ENCODE results near the gene MINK1. TPM values are rescaled to one million over a fixed set of nuclear protein-coding genes. Genes with fewer than 3 reads are reported as not detected.
"Not testable (repeated sequence)": the region's sequence is repeated elsewhere in the genome, so short reads cannot be mapped to it uniquely, and the experiment has no call there.

MINK1 gene
- polyA plus RNA-seq, 4 donors: 49.3 to 75.6 (median 59.3) TPM

DNA sequence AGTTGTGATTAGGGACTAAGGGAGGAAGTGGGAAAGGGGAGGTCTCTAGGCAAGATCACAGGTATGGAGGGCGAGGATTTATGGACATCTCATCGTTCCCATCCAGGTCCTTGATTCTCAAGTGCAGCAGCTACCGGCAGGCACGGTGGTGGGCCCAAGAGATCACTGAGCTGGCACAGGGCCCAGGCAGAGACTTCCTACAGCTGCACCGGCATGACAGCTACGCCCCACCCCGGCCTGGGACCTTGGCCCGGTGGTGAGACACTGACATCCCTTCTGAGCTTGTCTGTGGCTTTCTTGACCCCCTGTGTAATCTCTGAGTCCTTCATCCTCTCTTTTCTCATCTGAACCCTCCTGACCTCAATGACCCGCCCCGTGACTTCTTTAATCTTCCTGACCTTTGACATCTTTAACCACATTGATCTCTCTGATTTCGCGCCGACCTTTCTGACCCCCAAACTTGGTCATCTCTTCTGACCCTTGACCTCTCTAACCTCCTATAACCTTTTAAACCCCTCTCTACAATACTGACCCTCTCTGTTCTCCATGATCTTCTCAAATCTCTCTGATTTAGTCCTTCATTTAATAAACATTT lies 22.3 kb upstream of the MINK1 start:
- no peak for DNase-seq (ENCODE audit: low read depth in 4 of 4, low spot score in 3 of 4)

DNA sequence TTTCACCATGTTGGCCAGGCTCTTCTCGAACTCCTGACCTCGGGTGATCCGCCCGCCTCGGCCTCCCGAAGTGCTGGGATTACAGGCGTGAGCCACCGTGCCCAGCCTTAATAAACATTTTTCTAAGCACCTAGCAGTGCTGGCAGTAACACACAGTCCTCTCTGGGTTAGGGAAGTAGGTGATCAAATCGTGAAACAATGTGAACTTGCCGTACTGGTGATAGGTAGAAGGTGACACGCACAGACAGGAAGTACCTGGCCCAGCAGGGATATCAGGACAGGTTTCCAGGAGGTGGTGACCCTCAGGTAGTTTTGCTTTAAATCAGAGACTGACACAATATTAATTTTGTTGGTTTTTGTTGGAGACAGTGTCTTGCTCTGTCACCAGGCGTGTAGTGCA lies 21.7 kb upstream of the MINK1 start:
- no peak for DNase-seq (ENCODE audit: low read depth in 4 of 4, low spot score in 3 of 4)

DNA sequence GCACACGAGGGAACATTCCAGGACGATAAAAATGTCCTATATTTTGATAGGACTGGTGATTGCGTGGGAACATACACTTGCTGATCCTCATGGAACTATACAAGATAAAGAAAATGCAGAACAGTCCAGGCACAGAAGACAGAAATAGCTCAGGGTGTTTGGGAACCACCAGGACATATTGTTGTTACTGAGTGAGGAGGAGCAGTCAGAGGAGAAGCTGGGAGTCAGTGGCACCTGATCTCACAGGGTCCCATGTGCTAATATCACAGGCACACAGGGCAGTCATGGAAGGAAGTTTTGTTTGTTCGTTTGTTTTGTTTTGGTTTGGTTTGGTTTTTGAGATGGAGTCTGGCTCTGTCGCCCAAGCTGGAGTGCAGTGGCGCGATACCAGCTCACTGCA lies 20.4 kb upstream of the MINK1 start:
- no peak for DNase-seq (ENCODE audit: low read depth in 4 of 4, low spot score in 3 of 4)

DNA sequence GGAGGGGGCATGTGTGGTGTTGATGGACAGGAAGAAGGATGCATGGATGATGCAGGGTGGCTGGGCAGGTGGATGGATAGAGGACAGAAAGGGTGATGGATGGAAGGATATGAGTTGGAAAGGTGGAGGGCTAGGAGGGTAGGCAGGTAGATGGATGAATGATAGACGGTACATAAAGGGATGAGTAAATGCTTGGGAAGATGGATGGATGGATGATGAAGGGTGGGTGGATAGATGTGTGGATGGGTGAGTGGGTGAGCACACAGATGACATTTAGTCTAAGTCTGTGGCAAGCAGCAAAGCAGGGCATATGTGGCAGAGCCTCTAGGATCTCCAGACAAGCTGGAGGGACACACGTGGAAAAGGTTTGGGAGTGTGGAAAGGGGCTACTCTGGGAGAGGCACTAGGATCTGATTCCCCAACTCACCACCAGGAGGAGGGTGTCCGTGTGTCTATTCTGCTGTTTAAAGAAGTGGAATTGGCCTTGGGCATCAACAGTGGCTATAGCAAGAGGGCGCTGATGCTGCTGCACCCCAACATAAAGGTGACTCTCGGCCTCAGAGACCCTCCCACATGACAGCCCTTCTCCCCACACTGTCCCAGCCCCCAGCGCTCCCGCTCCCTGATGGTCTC lies 18.0 kb upstream of the MINK1 start:
- no peak for DNase-seq (ENCODE audit: low read depth in 4 of 4, low spot score in 3 of 4)

DNA sequence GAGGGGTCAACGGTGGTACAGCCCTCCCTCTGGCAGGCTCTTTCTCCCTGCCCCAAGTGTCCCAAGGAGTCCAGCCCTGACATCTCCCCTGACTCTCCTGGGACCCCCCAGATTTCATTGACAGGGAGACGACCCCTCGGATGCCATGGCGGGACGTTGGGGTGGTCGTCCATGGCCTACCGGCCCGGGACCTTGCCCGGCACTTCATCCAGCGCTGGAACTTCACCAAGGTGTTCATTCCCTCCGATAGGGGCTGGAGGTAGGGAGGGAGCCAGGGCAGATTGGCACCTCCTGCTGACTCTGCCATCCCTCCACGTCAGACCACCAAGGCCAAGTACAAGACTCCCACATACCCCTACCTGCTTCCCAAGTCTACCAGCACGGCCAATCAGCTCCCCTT lies 16.3 kb upstream of the MINK1 start:
- DNase-seq (ENCODE audit: low read depth in 4 of 4, low spot score in 3 of 4): no peak

DNA sequence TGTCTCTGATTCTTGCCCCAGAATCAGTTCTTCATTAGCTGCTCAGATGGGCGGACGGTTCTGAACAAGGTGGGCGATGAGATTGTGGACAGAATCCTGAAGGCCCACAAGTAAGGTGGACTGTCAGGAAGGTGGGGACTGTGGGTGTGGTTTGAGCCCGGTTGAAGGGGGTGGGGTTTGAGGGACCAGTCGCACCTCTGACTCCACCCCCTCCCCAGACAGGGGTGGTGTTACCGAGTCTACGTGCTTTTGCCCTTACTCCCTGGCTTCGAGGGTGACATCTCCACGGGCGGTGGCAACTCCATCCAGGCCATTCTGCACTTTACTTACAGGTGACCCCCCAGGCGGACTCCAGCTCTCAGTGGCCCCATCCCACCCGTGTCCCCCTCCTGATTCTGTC lies 14.9 kb upstream of the MINK1 start:
- DNase-seq (ENCODE audit: low read depth in 4 of 4, low spot score in 3 of 4): no peak

DNA sequence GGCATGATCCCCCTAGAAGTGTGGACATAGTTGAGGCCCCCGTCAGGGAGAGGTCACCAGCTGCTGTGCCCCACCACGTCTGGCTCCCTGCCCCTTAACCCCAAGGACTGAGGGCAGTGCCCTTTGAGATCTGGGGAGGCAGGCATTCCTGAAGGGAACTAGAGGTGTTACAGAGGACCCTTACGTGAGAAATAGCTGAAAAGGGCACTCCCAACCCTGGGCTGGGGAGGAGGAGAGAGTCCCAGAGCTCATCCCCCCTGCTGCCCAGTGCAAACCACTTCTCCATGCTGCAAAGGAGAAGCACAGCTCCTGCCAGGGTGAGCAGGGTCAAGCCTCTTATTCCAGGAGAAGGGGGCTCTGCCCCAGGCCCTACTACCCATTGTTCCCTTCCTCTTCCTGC lies 10.3 kb upstream of the MINK1 start:
- no peak for DNase-seq (ENCODE audit: low read depth in 4 of 4, low spot score in 3 of 4)

DNA sequence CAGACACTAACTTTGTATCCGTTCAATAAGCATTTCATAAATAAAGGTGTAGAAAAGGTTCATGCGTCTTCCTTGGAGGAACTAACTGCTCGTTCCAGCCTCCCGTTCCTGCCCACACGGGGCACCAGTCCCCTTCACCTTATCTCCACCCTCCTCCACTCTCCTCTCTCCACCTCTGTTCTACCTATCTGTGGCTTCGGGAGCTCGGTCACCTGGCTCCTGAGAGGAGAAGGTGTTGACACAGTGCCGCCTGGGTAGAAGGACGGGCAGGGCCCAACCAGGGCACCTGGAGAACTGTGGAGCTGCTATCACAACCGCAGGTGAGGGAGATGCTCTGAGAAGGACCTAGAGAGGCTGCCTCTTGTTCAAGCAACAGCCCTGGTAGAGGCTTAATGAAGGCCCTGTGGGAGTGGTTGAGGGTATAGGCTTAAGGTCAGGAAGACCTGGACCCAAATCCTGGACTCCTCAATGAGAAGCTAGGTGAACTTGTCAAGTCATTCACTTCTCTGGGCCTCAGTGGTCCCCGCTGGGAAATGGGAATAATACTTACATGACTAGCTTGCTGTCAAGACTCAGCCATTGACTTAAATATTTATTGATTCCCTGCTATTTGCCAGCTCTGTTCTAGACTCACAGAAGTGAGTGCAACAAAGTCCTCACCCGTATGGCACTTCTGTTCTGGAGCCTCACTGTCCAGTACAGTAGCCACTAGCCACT lies 9.6 kb upstream of the MINK1 start:
- DNase-seq (ENCODE audit: low read depth in 4 of 4, low spot score in 3 of 4): no peak

DNA sequence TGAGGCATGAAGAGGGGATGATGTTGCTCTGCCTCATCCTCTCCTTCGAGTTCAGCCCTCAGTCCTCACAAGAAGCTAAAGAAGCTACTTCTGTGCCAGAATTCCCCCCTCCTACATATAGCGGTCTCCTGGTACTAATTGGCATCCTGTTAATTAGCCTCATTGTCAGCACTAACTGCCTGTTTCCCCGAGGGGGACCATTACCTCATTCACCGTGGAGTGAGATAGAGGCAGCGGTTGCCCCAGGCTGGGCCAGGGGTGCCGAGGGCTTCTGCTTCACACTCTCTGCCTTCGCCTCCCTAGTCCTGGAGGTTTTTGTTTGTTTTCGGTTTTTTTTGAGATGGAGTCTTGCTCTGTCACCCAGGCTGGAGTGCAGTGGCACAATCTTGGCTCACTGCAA lies 5.7 kb upstream of the MINK1 start:
- no peak for DNase-seq (ENCODE audit: low read depth in 4 of 4, low spot score in 3 of 4)

DNA sequence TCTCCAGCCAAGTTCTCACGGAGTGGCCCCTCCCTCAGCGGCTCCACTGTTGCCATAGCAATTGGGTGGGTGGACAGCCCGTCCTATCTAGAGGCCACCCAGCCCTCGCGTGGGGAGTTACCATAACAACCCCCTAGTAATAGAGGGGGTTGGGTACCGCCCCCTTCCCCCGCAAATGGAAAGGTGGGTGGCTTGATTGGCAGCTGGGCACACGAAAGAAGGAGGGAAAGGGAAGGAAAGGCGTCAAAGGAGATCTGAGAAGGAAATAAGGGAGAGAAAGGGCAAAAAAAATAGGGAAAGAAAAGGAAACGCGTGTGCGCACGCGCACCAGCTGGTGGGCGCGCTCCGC lies 337 bp upstream of the MINK1 start:
- not testable (repeated sequence) for DNase-seq (ENCODE audit: low read depth in 4 of 4, low spot score in 3 of 4)

DNA sequence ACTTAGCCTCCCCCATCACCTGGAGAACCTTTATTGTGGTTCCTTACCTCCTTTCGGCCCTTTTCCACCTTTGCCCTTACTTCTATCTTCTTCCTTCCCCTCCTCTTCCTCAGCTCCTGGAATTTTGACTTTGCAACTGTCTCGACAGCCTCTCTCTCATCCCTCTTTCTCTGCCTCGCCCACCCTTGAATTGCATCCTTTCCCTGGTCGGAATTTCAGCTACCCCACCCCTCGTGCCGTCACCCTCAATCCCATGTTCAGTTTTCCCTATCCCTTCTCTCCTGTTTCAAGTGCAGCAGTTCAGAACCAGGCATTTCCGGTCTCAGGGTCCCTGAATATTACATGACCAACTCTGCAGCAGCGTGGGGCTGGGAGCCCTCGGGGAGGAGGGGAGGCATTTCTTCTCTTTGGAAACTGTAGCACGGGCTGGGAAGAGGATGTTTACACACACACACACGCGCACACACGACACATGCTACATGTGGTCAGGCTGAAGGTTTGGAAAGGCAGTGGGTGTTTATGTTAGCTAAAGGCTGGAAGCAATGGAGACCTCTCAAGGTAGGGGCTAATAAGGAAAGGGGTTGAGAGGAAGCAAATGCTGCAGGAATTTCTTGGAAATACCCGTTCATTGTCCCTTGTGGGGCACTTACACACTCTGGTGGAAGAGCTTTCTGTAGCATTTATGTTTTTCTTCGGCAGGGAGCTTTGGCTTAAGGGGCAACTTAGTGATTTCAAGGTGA lies 971 bp downstream of the MINK1 start:
- DNase-seq (ENCODE audit: low read depth in 4 of 4, low spot score in 3 of 4): peak; percentile 44 to 68 (median 46)

DNA sequence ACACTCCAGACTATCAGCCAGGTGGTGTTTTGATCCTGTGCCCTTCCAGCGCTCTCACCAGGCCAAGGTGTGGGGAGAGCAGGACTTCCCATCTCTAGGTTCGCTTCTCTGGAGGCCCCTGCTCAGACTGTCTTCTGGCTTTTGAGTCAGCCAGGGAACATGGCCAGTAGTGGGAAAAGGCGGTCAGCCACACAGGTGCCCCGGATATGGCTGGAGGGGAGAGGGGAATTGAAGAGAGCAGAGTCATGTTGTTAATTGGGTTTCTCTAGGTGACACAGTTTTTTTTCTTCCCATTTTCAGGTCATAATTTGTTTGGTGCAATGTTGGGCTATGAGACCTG lies 1.5 kb downstream of the MINK1 start:
- DNase-seq (ENCODE audit: low read depth in 4 of 4, low spot score in 3 of 4): no peak

DNA sequence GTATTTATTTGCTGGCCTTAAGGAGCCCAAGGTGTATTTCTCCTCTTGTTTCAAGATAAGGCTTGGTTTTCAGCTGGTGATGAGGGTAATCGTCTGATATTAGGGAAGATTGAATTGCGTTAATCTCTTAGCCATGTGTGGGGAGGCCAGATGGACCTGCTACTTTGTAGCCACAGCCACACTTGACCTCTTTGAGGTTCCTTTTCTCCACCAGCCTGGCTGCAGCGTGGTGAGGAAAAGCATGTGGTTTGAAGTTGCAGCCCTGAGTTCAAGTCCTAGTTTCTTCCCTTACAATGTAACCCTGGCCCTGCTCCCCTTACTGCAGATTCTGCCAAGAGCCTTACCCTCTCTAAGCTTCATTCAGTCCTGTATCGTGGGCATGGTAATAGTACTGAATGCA lies 3.1 kb downstream of the MINK1 start:
- no peak for DNase-seq (ENCODE audit: low read depth in 4 of 4, low spot score in 3 of 4)

DNA sequence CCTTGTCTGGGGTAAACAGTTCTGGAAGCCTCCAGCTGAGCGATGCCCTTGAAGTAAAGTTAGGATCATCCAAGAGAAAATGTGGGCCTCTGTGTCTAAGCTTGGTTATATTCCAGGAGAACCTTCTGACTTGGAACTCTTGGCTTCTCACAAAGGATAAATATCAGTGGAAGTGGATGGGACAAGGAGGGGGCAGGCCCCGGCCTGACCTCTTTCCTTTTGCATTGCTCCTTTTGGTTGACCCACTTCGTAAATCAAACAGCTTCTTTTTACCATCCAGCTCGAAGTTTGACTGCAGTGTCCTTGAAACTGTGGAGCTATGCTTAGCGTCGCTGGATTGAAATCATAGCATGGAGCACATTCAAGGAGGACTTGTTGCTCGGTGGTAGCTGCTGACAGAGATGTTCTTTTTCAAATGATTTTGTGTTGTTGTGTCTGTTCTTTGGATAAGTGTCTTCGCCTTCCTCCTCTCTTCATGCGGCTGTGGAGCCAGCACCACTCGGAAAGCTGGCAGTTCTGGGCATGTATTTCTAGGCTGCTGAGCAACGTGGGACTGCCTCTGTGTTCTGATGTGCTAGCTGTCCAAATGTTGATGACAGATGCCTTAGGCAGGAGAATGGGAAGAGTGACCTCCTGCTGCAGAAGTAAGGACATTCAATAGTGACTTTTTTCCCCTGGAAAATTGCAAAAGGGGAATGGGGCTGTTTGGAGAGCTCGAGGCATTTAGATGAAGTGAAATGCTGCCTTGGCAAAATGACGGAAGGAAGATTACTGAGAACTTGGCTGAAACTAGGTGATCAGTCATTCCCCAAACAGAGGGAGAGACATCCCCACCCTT lies 4.5 kb downstream of the MINK1 start:
- DNase-seq (ENCODE audit: low read depth in 4 of 4, low spot score in 3 of 4): no peak

DNA sequence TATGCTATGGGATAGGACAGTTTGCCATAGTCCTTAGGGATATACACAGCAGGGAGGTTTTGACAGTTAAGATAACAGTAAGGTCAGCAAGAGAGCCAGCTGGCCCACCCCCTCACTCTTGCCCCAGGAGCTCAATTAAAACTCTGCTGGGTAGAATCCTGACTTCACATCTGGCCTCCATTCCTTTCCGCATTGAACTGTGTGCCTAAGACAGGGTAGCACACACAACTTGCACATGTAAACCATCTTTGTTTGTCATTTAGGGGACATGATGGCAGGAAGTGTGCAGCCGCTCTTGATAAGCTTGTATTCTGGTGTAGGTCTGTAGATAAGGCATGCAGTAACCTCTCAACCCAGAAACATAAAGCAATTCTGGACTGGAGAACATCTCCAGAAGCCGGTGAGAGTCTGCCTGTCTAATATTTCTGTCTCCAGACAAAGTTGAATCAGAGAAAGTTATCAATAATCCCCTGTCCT lies 5.2 kb downstream of the MINK1 start:
- DNase-seq (ENCODE audit: low read depth in 4 of 4, low spot score in 3 of 4): no peak

DNA sequence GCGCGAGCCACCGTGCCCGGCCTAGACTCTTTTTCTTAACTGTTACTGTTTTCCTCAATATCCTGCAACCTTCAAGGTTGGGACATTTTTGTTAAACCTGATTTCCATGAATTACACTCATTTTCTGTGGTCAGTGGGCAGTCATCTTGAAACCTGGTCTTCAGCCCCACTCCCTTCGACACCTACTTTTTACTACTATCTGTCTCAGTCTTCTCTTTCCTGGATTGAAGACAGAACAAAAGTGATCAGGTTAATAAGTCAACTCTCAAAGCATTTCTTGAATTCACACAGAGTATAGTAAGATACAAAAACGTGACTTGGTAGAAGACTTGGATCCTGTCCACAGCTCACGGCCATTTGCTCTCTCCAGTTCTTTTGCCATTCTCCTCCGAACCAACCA lies 6.1 kb downstream of the MINK1 start:
- DNase-seq (ENCODE audit: low read depth in 4 of 4, low spot score in 3 of 4): no peak

DNA sequence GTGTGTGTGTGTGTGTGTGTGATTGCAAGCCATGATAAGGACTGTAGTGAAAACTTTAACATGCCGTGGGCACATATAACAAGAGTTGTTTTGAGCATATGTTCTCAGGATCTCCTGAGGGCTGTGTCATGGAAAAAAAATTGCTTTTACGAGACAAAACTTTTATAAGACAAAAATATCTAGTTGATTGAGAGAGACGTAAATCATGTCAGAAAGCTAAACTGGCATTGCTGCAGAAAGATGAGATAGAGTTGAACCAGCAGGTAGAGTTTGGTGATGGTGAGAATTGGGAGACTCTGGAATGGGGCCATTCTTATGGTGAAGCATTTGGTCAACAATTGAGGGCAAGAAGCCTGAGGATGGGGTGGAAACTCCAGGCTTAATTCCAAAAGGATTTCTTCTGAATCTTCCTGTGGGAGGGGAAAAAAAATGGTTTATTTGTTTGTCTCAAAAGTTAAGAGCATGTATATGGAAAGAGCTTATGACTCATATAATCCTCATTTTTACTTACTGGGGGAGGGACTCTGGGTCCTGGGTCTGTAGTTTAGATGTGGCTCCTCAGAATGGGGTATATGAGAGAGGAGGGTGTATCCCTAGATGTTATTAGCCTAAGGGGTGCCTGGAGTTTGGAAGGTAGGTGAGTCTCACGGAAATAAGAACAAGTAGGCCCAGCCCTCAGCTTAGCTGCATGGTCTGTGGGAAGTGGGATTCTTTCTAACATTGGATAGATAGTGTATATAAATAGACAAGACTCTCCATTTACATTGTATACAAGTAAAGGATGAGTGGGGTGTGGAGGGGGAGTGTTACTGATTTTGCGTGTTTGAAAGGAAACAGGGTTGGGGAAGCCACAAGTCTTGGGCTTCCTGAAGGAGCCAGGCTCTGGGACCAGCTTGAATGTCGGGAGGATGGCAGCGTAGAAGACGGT lies 7.1 kb downstream of the MINK1 start:
- DNase-seq (ENCODE audit: low read depth in 4 of 4, low spot score in 3 of 4): no peak

DNA sequence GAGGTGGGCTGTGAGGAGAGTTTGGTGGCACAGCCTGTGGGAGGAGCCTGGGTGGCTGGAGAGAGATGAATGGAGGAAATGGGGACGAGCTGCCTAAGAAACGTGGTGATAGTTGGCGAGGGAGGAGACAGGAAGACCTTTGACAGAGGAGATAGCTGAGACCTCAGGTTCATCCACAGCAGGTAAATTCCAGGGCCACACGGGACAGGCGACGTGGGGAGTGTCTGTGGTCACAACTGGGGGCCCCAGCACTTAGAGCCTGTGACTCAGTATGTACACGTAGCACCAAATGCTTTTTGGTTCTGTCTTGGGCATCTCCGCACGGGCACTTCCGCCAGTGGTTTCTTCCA lies 7.7 kb downstream of the MINK1 start:
- DNase-seq (ENCODE audit: low read depth in 4 of 4, low spot score in 3 of 4): no peak

DNA sequence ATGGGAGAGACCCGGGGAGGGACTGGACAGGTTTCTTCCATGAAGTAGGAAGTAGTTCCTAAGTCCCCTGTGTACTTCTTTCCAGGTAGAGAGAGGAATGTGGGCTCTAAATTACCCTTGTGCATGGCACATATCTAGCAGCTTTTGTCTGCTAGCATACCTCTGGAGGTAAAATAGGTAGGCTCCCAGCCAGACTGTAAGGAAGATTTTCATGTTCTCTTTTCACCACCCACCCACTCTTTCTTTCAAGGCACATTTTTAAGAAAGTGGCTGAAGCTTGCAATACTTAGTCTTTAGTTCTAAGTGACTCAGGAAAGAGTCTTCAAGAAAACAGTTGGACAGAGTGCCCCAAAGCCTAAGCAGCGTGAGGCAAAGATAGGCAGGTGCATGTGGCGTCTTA lies 9.2 kb downstream of the MINK1 start:
- DNase-seq (ENCODE audit: low read depth in 4 of 4, low spot score in 3 of 4): no peak
